GM13977 (cell line): ENCODE measurements around the gene GLT1D1.

ENCODE experiments used
- DNase-seq: peaks from one replicate; pipeline ENCODE4 v3.0.0; 2012; ENCODE audit warnings: low spot score
- in situ Hi-C: fragments of 300-500 bp; cut with MboI; formaldehyde crosslinking; loops from one replicate; pipeline ENCODE4 v1.12.0; 2022; ENCODE audit warnings: low sequenced_read_pairs, low pct_unique_long_range_greater_than_20kb, mixed read lengths, inconsistent platforms; ENCODE audit not compliant: unreplicated experiment
- TF ChIP-seq, protein P1 (sequence below): IDR thresholded peaks from 2 replicates; pipeline ENCODE4 v1.5.1; 2012; ENCODE audit warnings: mild to moderate bottlenecking, control low read depth; ENCODE audit not compliant: insufficient read depth; ENCODE audit errors: extremely low read depth, missing control alignments

Gene GLT1D1

DNA sequence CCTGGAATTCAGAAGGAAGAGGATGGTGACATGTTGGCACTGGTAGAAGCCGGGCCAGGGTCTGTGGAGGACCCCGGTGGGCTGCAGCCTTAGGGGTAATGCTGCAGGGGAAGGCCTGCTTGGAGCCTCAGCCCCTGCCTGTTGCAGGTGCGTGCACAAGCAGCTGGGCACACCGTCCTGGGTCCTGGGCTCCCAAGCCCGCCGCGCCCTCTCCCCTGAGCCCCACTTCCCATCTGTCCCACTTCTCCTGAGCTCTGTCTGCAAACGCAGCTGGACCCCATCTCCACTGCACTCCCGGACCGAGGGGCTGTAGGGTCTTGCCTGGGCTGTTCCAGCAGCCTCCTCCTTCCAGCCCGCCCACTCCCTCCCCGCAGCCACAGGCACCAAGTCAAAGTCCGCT is 116.8 kb downstream of the GLT1D1 start:
- in situ Hi-C loops: no loop called here

DNA sequence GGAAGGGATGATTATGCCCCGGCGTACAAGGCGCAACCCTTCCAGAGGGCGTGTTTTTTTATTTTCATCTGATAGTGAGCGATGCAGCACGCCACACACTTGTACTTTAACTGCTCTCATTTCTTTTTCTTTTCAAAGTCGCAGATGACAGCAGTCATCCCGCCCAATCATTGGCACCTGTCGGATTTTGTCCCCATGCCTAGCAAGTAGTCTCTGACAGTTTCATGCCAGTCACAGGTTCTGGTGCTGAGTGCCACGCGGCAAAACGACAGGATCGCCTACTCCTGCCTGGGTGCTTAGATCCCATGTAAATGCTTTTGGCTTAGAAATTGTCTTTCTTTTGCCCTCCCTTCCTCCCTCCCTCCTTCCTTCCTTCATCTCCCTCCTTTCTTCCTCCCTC is 117.7 kb downstream of the GLT1D1 start:
- in situ Hi-C loops: no loop called here
- no peak for DNase-seq

More for the DNA sequence above, 116.8 kb downstream of the GLT1D1 start:
- no peak for DNase-seq
- TF ChIP-seq, protein P1, sequence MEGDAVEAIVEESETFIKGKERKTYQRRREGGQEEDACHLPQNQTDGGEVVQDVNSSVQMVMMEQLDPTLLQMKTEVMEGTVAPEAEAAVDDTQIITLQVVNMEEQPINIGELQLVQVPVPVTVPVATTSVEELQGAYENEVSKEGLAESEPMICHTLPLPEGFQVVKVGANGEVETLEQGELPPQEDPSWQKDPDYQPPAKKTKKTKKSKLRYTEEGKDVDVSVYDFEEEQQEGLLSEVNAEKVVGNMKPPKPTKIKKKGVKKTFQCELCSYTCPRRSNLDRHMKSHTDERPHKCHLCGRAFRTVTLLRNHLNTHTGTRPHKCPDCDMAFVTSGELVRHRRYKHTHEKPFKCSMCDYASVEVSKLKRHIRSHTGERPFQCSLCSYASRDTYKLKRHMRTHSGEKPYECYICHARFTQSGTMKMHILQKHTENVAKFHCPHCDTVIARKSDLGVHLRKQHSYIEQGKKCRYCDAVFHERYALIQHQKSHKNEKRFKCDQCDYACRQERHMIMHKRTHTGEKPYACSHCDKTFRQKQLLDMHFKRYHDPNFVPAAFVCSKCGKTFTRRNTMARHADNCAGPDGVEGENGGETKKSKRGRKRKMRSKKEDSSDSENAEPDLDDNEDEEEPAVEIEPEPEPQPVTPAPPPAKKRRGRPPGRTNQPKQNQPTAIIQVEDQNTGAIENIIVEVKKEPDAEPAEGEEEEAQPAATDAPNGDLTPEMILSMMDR: no peak

DNA sequence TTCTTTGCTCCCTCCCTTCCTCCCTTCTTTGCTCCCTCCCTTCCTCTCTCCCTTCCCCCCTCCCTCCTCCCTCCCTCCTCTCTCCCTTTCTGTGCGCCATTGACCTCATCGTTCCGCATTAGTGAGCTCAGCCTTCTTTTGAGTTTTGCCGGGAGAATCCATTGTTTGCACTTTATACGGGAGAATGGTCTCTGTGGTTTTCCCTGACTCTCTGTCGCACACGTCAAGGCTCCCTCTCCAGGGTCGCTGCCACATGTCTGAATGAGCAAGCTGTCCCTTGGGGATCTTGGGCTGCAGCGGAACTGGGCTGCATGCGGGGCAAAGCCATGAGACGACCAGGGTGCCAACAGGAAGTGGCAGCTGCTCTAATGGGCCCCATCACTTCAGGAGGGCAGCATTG is 118.5 kb downstream of the GLT1D1 start:
- DNase-seq: no peak
- TF ChIP-seq, protein P1: no peak
- in situ Hi-C loops: no loop called here

More for the DNA sequence above, 117.7 kb downstream of the GLT1D1 start:
- TF ChIP-seq, protein P1: no peak

DNA sequence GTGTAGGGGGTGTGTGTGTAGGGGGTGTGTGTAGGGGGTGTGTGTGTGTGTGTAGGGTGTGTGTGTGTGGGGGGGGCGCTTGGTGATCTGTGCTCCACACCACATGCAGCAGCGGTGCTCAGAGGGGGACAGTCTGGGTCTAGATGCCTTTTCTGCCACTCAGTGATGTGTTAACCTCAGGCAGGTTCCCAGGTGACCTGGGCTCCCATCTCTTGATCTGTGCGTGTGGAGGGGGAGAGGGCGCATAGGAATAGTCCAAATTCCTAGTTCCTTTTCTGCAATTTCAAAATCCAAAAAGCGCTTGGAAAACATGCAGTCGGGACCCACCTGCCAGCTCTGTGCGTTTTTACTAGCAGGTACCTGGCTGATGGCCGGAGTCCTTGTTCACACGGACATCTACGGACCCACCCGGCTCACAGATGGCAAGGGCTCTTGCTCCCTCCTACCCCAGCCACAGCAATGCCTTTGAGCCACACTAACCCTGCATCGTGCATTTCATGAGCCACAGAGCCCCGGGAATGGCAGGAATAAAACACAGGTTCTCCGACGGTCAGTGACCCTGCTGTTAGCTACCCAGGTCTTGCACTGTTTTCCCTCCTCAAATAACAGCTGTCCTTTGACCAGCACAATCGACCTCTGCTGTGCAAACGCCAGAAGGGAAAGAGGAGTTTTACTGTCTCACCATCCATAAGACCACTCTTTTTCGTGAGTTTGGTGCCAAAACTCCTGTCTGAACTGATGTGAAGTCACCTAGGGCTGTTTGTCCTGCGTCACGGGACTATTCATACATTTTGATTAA is 120.8 kb downstream of the GLT1D1 start:
- TF ChIP-seq, protein P1: no peak
- in situ Hi-C loops: no loop called here
- DNase-seq: no peak

DNA sequence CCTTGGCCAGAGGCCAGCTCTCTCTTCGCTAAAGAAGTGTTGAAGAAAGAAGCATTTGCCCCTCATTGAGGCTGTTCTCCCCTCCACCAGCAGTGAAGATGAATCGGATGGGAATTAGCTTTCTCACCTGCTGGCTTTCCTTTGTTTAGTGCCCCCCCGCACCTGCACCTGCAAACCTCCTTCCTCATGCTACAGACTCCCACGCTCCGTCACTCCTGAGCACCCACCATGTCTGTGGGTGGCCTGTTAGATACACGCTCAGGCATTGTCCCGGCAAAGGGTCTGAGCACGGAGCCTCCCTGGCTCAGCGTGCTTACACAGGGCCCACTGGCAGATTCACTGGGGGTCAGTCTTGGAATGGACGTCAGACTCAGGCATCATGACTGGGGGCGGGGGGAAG is 121.6 kb downstream of the GLT1D1 start:
- in situ Hi-C loops: no loop called here
- TF ChIP-seq, protein P1: no peak
- DNase-seq: no peak

DNA sequence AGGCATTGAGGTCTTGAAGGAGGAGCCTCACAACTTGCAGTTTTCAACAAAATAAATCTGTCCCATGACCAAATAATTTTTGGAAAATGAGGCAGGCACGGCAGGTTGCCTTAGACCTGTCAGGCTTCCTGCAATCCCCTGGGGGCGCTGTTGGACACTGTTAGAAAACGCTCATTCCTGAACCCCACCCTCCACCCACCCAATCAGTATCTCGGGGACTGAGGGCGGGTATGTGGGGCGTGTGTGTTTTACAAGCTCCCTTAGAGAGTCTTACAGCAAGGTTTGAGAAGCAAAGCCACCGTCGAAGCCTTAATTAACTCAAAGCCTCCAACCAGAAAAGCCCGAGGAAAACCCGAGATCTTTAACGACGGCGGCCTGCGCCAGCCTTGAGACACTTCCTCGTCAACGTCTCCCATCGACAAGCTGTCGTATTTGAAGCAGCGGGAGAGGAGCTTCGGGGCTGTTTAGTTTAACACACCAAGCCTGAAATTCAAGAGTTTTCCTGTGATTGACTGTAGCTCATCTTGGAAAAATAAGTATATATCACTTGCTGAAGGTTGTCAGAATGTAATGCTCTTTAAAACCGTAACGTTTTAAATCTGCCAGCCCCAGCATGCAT is 123.0 kb downstream of the GLT1D1 start:
- DNase-seq: no peak
- in situ Hi-C loops: no loop called here
- TF ChIP-seq, protein P1: peak; percentile 36
